ENCODE measurements around the gene SNN. TPM values are rescaled to one million over a fixed set of nuclear protein-coding genes. Genes with fewer than 3 reads are reported as not detected.

SNN gene
- total RNA-seq, 1 experiment from 2014 or later, result 26.0 TPM

GRCh38 chr16:11686713-11687380, 18.6 kb downstream of the SNN start:
- Mint-ChIP-seq H3K9me3 (ENCODE audit: low read depth, unreplicated experiment) (no peaks in the 10 kb centered on the region), H3K27ac (ENCODE audit: unreplicated experiment) (no peak overlapping the region), H3K4me3 (ENCODE audit: low read depth, unreplicated experiment) (no peak overlapping the region), H3K36me3 (ENCODE audit: insufficient read depth, unreplicated experiment) (peaks cover 75% of the 10 kb centered on the region), H3K27me3 (ENCODE audit: unreplicated experiment) (no peaks in the 10 kb centered on the region), H3K4me1 (ENCODE audit: low read depth, unreplicated experiment) (peaks cover 18% of the 10 kb centered on the region)
- DNase-seq, result no peak
- CTCF ChIA-PET, result no interaction called here
- BruUV-seq (replicated peaks), result no TSS peak
- TF ChIP-seq, protein P1, sequence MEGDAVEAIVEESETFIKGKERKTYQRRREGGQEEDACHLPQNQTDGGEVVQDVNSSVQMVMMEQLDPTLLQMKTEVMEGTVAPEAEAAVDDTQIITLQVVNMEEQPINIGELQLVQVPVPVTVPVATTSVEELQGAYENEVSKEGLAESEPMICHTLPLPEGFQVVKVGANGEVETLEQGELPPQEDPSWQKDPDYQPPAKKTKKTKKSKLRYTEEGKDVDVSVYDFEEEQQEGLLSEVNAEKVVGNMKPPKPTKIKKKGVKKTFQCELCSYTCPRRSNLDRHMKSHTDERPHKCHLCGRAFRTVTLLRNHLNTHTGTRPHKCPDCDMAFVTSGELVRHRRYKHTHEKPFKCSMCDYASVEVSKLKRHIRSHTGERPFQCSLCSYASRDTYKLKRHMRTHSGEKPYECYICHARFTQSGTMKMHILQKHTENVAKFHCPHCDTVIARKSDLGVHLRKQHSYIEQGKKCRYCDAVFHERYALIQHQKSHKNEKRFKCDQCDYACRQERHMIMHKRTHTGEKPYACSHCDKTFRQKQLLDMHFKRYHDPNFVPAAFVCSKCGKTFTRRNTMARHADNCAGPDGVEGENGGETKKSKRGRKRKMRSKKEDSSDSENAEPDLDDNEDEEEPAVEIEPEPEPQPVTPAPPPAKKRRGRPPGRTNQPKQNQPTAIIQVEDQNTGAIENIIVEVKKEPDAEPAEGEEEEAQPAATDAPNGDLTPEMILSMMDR (IDR thresholded peaks at IDR 0.05; ENCODE audit: unreplicated experiment), result no peak
- intact Hi-C loops (cut with micrococcal nuclease; ENCODE audit: unreplicated experiment), result no loop called here

DNA sequence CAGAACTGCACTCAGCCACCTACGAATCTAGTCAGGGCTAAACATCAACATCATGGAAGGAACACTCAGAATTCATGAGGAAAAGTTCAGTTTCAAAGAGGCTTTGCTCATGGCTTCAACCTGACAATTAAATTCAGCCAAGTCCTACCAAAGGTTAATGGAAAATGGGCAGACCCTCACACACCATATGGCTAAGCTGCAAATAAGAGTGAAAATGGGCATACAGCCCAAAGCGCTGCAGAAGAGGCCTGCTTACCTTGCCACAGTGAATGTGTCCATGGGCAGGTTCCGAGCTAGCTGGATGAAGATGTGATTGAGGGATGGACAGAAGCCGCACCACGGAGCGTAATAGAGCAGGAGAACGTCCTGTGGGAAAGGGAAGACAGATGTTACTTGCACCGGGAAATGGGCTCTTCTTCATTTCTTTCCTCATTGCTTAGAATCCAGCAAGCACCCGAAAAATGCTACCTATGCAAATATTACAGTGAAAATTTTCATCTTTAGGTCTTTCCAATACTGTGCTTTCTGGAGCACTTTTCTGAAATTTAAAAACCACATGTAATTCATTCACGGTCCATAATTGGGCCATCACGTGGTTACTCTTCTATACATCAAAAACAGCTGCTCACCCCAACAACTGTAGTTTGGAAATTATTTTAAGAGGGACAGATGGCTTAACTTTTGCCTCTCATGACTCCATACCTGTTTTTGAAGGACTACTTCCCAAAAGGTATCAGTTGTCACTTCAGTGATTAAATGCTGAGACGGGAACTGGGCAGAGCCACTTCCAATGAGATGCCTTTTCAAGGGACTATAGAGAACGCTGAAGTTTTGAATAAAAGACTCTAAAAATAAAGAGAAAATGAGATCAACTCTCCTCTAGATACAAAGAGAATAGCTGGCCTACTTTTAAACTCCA, 19.6 kb downstream of the SNN start:
- Mint-ChIP-seq H3K27me3 (ENCODE audit: unreplicated experiment) (no peaks in the 10 kb centered on the region), H3K9me3 (ENCODE audit: low read depth, unreplicated experiment) (no peaks in the 10 kb centered on the region), H3K36me3 (ENCODE audit: insufficient read depth, unreplicated experiment) (peaks cover 81% of the 10 kb centered on the region), H3K27ac (ENCODE audit: unreplicated experiment) (no peak overlapping the region), H3K4me3 (ENCODE audit: low read depth, unreplicated experiment) (no peak overlapping the region), H3K4me1 (ENCODE audit: low read depth, unreplicated experiment) (peaks cover 17% of the 10 kb centered on the region)
- no peak for DNase-seq
- no TSS peak for BruUV-seq (replicated peaks)
- CTCF ChIA-PET, result interaction anchor here (0.6 kb wide), 1 partner anchor 111 kb away, joined by 6 read pairs; no protein-coding TSS in a partner anchor
- intact Hi-C loops (cut with micrococcal nuclease; ENCODE audit: unreplicated experiment), result no loop called here
- TF ChIP-seq, protein P1 (IDR thresholded peaks at IDR 0.05; ENCODE audit: unreplicated experiment), result no peak

DNA sequence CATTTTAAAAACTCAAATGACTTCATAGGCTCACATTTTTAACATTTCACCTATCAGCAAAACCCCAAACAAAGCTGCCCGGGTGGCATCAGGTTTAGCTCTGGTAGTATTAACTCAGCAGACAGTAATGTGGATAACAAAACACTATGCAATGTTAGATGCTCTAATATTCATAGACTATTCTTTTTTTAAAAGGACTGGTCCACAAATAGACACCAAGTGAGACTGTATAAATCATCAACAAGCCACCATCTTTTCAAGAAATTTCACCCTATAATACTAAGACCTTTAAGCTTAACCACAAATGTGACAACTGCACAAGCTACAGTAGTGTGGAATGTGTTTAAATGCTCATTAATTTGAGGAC, 20.2 kb downstream of the SNN start:
- Mint-ChIP-seq H3K36me3 (ENCODE audit: insufficient read depth, unreplicated experiment) (peaks cover 84% of the 10 kb centered on the region), H3K9me3 (ENCODE audit: low read depth, unreplicated experiment) (no peaks in the 10 kb centered on the region), H3K27me3 (ENCODE audit: unreplicated experiment) (no peaks in the 10 kb centered on the region), H3K4me1 (ENCODE audit: low read depth, unreplicated experiment) (peaks cover 17% of the 10 kb centered on the region), H3K4me3 (ENCODE audit: low read depth, unreplicated experiment) (no peak overlapping the region), H3K27ac (ENCODE audit: unreplicated experiment) (no peak overlapping the region)
- intact Hi-C loops (cut with micrococcal nuclease; ENCODE audit: unreplicated experiment), result no loop called here
- no TSS peak for BruUV-seq (replicated peaks)
- DNase-seq, result no peak
- CTCF ChIA-PET, result interaction anchor here (0.5 to 1.4 kb wide), 4 partner anchors 28 to 120 kb away, joined by 3 to 6 read pairs (median 3); partner anchors contain the start of gene TXNDC11
- TF ChIP-seq, protein P1 (IDR thresholded peaks at IDR 0.05; ENCODE audit: unreplicated experiment), result no peak

GRCh38 chr16:11689031-11689840, 21.0 kb downstream of the SNN start:
- intact Hi-C loops (cut with micrococcal nuclease; ENCODE audit: unreplicated experiment), result no loop called here

More at GRCh38 chr16:11689031-11689840, 21.0 kb downstream of the SNN start:
- no peaks in the 10 kb centered on the region for H3K9me3 Mint-ChIP-seq (ENCODE audit: low read depth, unreplicated experiment)
- no TSS peak for BruUV-seq (replicated peaks)
- peaks cover 86% of the 10 kb centered on the region for H3K36me3 Mint-ChIP-seq (ENCODE audit: insufficient read depth, unreplicated experiment)
- no peak overlapping the region for H3K27ac Mint-ChIP-seq (ENCODE audit: unreplicated experiment)
- H3K4me1 Mint-ChIP-seq (ENCODE audit: low read depth, unreplicated experiment), result peaks cover 17% of the 10 kb centered on the region
- no peak overlapping the region for H3K4me3 Mint-ChIP-seq (ENCODE audit: low read depth, unreplicated experiment)
- DNase-seq, result no peak
- CTCF ChIA-PET, result interaction anchor here (0.5 to 1.4 kb wide), 8 partner anchors 13 to 732 kb away, joined by 3 to 4 read pairs (median 3); partner anchors contain the start of gene TXNDC11
- H3K27me3 Mint-ChIP-seq (ENCODE audit: unreplicated experiment), result no peaks in the 10 kb centered on the region
- TF ChIP-seq, protein P1 (IDR thresholded peaks at IDR 0.05; ENCODE audit: unreplicated experiment), result no peak

Data from Calu3 (cell line).